IPS-15b (cell line): ENCODE results near the gene ALLC.

Source experiments
- H3K27me3 ChIP-seq: one replicate; pipeline ENCODE4 v1.6.1; 2013; ENCODE audit warnings: low read length; ENCODE audit not compliant: control insufficient read depth, insufficient read depth
- H3K36me3 ChIP-seq: one replicate; pipeline ENCODE4 v1.6.1; 2013; ENCODE audit warnings: low read length; ENCODE audit not compliant: control insufficient read depth, insufficient read depth
- H3K4me1 ChIP-seq: one replicate; pipeline ENCODE4 v1.6.1; 2013; ENCODE audit warnings: mild to moderate bottlenecking, low read length; ENCODE audit not compliant: control insufficient read depth, insufficient read depth
- H3K4me3 ChIP-seq: one replicate; pipeline ENCODE4 v1.5.1; 2013; ENCODE audit warnings: low read depth, low read length
- H3K9ac ChIP-seq: one replicate; pipeline ENCODE4 v1.6.1; 2013; ENCODE audit warnings: low read depth, mild to moderate bottlenecking, low read length
- H3K9me3 ChIP-seq: one replicate; pipeline ENCODE4 v1.6.1; 2013; ENCODE audit warnings: mild to moderate bottlenecking, low read length; ENCODE audit not compliant: control insufficient read depth, insufficient read depth

Gene ALLC

GRCh38 chr2:3644891-3645605 is 13.0 kb upstream of the ALLC start:
- H3K27me3 ChIP-seq = no peaks in the 10 kb centered on the region
- no peaks in the 10 kb centered on the region for H3K9me3 ChIP-seq
- no peaks in the 10 kb centered on the region for H3K4me1 ChIP-seq
- H3K9ac ChIP-seq = no peak overlapping the region
- H3K4me3 ChIP-seq = no peak overlapping the region
- peaks cover 2% of the 10 kb centered on the region for H3K36me3 ChIP-seq

GRCh38 chr2:3645745-3646389 is 12.1 kb upstream of the ALLC start:
- no peak overlapping the region for H3K4me3 ChIP-seq
- H3K4me1 ChIP-seq = peaks cover 2% of the 10 kb centered on the region
- no peak overlapping the region for H3K9ac ChIP-seq
- no peaks in the 10 kb centered on the region for H3K9me3 ChIP-seq
- H3K27me3 ChIP-seq = no peaks in the 10 kb centered on the region
- peaks cover 2% of the 10 kb centered on the region for H3K36me3 ChIP-seq

- Histone ChIP-seq H3K4me3 (no peak overlapping the region), H3K4me1 (peaks cover 2% of the 10 kb centered on the region), H3K9me3 (no peaks in the 10 kb centered on the region), H3K36me3 (peaks cover 2% of the 10 kb centered on the region), H3K9ac (no peak overlapping the region), H3K27me3 (no peaks in the 10 kb centered on the region)
Observed at GRCh38 chr2:3646446-3646845, 11.6 kb upstream of the ALLC start.

DNA sequence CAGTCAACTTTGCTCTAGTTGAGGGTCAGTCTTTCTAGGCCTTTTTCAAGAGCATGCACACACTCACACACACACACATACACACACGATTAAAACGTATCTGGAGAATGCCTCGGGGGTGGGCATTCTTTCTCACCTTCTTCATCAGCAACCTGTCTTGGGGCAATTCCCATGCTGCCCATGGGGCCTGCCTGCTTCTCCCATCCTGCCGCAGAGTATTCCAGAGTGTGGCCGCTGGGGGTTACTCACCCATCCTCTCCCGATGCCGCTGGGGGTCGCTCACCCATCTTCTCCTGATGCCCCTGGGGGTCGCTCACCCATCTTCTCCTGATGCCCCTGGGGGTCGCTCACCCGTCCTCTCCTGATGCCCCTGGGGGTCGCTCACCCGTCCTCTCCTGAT is 10.8 kb upstream of the ALLC start:
- Histone ChIP-seq H3K4me3 (no peak overlapping the region), H3K36me3 (no peaks in the 10 kb centered on the region), H3K9me3 (no peaks in the 10 kb centered on the region), H3K4me1 (peaks cover 2% of the 10 kb centered on the region), H3K27me3 (no peaks in the 10 kb centered on the region), H3K9ac (no peak overlapping the region)

DNA sequence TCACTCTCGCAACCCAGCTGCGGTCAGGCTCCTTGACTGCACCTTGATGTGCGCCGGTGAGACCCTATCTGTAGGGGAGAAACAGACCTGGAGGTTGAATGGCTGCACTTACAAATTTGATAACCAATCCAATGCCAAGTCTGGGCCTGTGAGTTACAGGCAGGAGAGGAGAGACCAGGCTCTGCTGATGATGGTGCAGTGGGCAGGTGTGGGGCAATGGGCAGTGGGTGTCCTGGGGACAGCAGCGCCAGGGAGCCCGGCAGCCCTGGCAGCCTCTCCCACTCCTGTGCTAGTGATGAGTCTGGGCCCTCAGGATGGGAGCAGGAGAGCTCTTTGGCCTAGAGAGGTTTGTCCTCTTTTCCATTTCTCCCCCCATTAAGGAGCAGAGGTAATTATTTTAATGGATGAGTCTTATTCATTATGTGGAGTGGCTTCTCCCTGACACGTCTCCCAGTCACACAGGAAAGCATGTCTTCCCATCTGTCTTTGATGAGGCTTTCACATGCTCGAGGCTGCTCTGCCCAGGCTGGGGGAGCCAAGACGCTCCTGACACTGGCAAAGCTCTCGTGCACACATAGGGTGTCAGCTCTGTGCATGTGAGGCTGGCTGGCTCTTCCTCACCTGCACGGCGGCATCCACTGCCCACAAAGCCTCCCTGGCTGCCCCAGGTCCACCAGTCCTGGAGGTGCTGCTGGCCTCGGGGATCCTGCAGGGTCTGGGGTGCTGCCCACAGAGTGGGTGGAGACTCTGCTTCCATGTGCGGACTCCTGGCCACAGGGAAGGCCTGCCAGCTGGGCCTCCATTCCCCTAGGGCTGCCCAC is 10.0 kb upstream of the ALLC start:
- no peak overlapping the region for H3K9ac ChIP-seq
- H3K9me3 ChIP-seq = no peaks in the 10 kb centered on the region
- no peaks in the 10 kb centered on the region for H3K36me3 ChIP-seq

GRCh38 chr2:3648652-3649177 is 9.3 kb upstream of the ALLC start:
- Histone ChIP-seq H3K27me3 (no peaks in the 10 kb centered on the region), H3K4me3 (no peak overlapping the region), H3K9ac (no peak overlapping the region), H3K4me1 (peaks cover 2% of the 10 kb centered on the region), H3K36me3 (no peaks in the 10 kb centered on the region), H3K9me3 (no peaks in the 10 kb centered on the region)

More for the DNA sequence above, 10.0 kb upstream of the ALLC start:
- Histone ChIP-seq H3K27me3 (no peaks in the 10 kb centered on the region), H3K4me1 (peaks cover 2% of the 10 kb centered on the region), H3K4me3 (no peak overlapping the region)

- H3K4me3 ChIP-seq = no peak overlapping the region
- no peaks in the 10 kb centered on the region for H3K27me3 ChIP-seq
- H3K9ac ChIP-seq = no peak overlapping the region
- H3K9me3 ChIP-seq = no peaks in the 10 kb centered on the region
- H3K36me3 ChIP-seq = no peaks in the 10 kb centered on the region
- H3K4me1 ChIP-seq = peaks cover 2% of the 10 kb centered on the region
Observed at GRCh38 chr2:3649581-3649980, 8.4 kb upstream of the ALLC start.

GRCh38 chr2:3650140-3650920 is 7.7 kb upstream of the ALLC start:
- Histone ChIP-seq H3K4me3 (no peak overlapping the region), H3K27me3 (no peaks in the 10 kb centered on the region), H3K36me3 (no peaks in the 10 kb centered on the region), H3K9me3 (no peaks in the 10 kb centered on the region), H3K9ac (no peak overlapping the region), H3K4me1 (peaks cover 2% of the 10 kb centered on the region)

- Histone ChIP-seq H3K9me3 (no peaks in the 10 kb centered on the region), H3K9ac (no peak overlapping the region), H3K4me3 (peak overlapping the region; percentile 52), H3K4me1 (peaks cover 2% of the 10 kb centered on the region), H3K36me3 (no peaks in the 10 kb centered on the region), H3K27me3 (no peaks in the 10 kb centered on the region)
Observed at GRCh38 chr2:3651691-3652648, 6.0 kb upstream of the ALLC start.

- Histone ChIP-seq H3K4me1 (peaks cover 4% of the 10 kb centered on the region), H3K36me3 (no peaks in the 10 kb centered on the region), H3K4me3 (no peak overlapping the region), H3K9me3 (no peaks in the 10 kb centered on the region), H3K27me3 (no peaks in the 10 kb centered on the region), H3K9ac (no peak overlapping the region)
Observed at GRCh38 chr2:3652896-3653625, 4.9 kb upstream of the ALLC start.
